Measurements from ENCODE around the gene GBA3.

The GBA3 gene

GRCh38 chr4:22842360-22843018 is 149.8 kb downstream of the GBA3 start:
- in situ Hi-C loops (cut with MboI; ENCODE audit: low sequenced_read_pairs, unreplicated experiment), result no loop called here
- no peak for TF ChIP-seq CTCF (IDR thresholded peaks at IDR 0.05; ENCODE audit: borderline replicate concordance, control extremely low read depth, extremely low read depth, insufficient read depth, missing control alignments)
- DNase-seq (ENCODE audit: low spot score), result no peak

GRCh38 chr4:22848332-22848731 is 155.6 kb downstream of the GBA3 start:
- no peak for DNase-seq (ENCODE audit: low spot score)
- TF ChIP-seq CTCF (IDR thresholded peaks at IDR 0.05; ENCODE audit: borderline replicate concordance, control extremely low read depth, extremely low read depth, insufficient read depth, missing control alignments), result no peak
- in situ Hi-C loops (cut with MboI; ENCODE audit: low sequenced_read_pairs, unreplicated experiment), result no loop called here

GRCh38 chr4:22850055-22850454 is 157.3 kb downstream of the GBA3 start:
- DNase-seq (ENCODE audit: low spot score), result no peak
- TF ChIP-seq CTCF (IDR thresholded peaks at IDR 0.05; ENCODE audit: borderline replicate concordance, control extremely low read depth, extremely low read depth, insufficient read depth, missing control alignments), result no peak
- in situ Hi-C loops (cut with MboI; ENCODE audit: low sequenced_read_pairs, unreplicated experiment), result no loop called here

GRCh38 chr4:22850630-22851029 is 157.9 kb downstream of the GBA3 start:
- in situ Hi-C loops (cut with MboI; ENCODE audit: low sequenced_read_pairs, unreplicated experiment), result no loop called here
- TF ChIP-seq CTCF (IDR thresholded peaks at IDR 0.05; ENCODE audit: borderline replicate concordance, control extremely low read depth, extremely low read depth, insufficient read depth, missing control alignments), result no peak
- no peak for DNase-seq (ENCODE audit: low spot score)

- DNase-seq (ENCODE audit: low spot score), result no peak
- TF ChIP-seq CTCF (IDR thresholded peaks at IDR 0.05; ENCODE audit: borderline replicate concordance, control extremely low read depth, extremely low read depth, insufficient read depth, missing control alignments), result no peak
- in situ Hi-C loops (cut with MboI; ENCODE audit: low sequenced_read_pairs, unreplicated experiment), result no loop called here
These were observed 164.7 kb downstream of the GBA3 start for GRCh38 chr4:22857411-22857810.

GRCh38 chr4:22859318-22859717 is 166.6 kb downstream of the GBA3 start:
- no peak for TF ChIP-seq CTCF (IDR thresholded peaks at IDR 0.05; ENCODE audit: borderline replicate concordance, control extremely low read depth, extremely low read depth, insufficient read depth, missing control alignments)
- DNase-seq (ENCODE audit: low spot score), result no peak
- in situ Hi-C loops (cut with MboI; ENCODE audit: low sequenced_read_pairs, unreplicated experiment), result no loop called here
